OCI-LY3 (cell line): Measurements from ENCODE around the gene KCNK5.

Source experiments
- CTCF ChIP-seq: fragments of 200-600, 300-600 bp; sonication (generic); IDR thresholded peaks from 2 replicates; pipeline ENCODE4 v1.5.1; 2014; ENCODE audit warnings: antibody characterized with exemption, low read length, low read depth
- EZH2phosphoT487 ChIP-seq: fragments of 200-600 bp; shearing (Covaris generic); IDR thresholded peaks from 2 replicates; pipeline ENCODE4 v1.6.1; 2018; ENCODE audit warnings: antibody characterized with exemption, mixed run types, low read depth

- TF ChIP-seq CTCF (no peak), EZH2phosphoT487 (no peak)
These were observed 31.7 kb upstream of the KCNK5 start for GRCh38 chr6:39260953-39261352.
